GM21447 (cell line): ENCODE data around the gene NT5M.
"Not testable (repeated sequence)": the region's sequence is repeated elsewhere in the genome, so short reads cannot be mapped to it uniquely, and the experiment has no call there.

Experiments
- ATAC-seq: cut with Tn5 transposase; IDR thresholded peaks from one replicate; pipeline ENCODE4 v1.9.1; 2021; ENCODE audit not compliant: unreplicated experiment

Gene NT5M

DNA sequence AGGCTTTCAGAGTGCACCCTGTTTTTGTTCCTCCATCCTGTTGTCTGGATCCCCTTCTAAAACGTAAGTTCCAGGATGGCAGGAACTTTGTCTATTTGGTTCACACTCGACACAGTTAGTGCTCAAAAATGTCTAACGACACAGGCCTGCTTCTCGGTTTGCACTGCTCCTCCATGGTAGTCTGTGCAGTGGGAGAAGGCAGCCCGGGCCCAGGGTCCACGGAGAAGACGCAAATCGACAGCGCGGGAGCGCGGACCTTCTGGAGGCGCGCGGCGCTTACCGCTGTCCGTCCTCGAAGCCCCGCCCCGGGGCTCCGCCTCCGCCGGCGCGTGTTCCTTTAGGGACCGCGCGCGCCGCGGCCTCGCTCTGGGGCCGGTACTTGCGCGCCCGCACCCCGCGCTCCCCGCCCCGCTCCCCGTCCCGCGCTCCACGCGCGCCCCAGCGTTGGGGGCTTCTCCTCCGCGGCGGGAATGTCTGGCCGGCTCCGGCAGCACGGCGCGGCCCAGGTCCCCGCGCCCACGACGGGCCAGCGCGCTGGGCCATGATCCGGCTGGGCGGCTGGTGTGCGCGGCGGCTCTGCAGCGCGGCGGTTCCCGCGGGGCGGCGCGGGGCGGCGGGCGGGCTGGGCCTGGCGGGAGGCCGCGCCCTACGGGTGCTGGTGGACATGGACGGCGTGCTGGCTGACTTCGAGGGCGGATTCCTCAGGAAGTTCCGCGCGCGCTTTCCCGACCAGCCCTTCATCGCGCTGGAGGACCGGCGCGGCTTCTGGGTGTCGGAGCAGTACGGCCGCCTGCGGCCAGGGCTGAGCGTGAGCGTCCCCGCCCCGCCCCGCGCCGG lies at the start of gene NT5M:
NT5M (plus strand) TSS at position 364 of the 837 bp plus-strand sequence; CDS start at position 542, 178 bp downstream.
- ATAC-seq = peak; percentile 45

GRCh38 chr17:17253406-17253805 lies 49.8 kb upstream of the NT5M start:
- ATAC-seq = no peak

DNA sequence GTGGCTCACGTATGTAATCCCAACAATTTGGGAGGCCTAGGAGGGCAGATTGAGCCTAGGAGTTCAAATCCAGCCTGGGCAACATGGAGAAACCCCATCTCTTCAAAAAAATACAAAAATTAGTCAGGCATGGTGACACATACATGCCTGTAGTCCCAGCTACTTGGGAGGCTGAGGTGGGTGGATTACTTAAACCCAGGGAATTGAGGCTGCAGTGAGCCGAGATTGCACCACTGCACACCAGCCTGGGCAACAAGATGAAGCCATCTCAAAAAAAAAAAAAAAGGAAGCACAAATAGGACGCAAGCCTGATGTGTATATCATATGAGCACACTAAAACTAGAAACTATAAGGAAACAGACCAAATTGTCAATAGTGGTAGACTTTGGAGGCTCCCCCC lies 49.1 kb upstream of the NT5M start:
- ATAC-seq = no peak

GRCh38 chr17:17255689-17256088 lies 47.5 kb upstream of the NT5M start:
- not testable (repeated sequence) for ATAC-seq

- no peak for ATAC-seq
Observed at GRCh38 chr17:17256316-17256715, 46.9 kb upstream of the NT5M start.

- ATAC-seq = no peak
Observed at GRCh38 chr17:17258011-17258410, 45.2 kb upstream of the NT5M start.

- ATAC-seq = no peak
Observed at GRCh38 chr17:17258998-17259397, 44.2 kb upstream of the NT5M start.

DNA sequence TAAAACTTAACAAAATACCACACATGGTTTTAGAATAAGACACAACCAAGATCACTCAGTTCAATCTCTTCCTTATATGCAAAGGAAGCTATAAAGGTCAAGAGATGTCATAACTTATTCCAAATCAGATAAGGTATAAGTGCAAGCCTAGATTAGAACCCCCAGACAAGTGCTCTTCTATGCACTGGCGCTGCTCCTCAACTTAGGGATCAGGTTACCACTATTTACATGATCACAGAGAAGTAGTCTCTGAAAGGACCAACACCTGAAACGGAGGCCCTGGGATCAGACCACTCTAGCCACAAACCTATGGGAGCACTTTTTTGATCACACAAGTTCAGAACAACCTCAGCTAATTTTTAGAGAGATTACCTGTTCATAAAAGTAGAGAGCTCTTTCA lies 38.7 kb upstream of the NT5M start:
- ATAC-seq = no peak

GRCh38 chr17:17269926-17270773 lies 33.0 kb upstream of the NT5M start:
- no peak for ATAC-seq

DNA sequence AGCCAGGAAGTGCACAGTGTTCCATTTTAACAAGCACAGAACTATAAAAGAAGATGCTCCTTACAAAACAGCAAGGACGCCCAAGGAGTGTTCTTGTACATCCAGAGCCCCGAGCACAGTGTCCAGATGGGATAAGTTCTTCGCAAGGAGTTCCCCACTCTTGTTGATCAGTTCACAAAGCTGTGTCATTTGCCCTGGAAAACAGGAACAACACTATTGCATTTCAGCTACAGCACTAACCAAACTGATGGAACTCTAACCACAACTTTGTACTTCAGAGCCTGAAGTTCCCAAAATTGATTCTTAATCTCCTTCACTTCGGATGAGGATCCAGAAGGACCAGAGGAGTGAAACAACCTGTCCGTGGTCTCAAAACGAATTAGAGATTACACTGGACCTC lies 27.2 kb upstream of the NT5M start:
- ATAC-seq = no peak

GRCh38 chr17:17277431-17277830 lies 25.7 kb upstream of the NT5M start:
- not testable (repeated sequence) for ATAC-seq

- ATAC-seq = no peak
Observed at GRCh38 chr17:17279316-17279715, 23.9 kb upstream of the NT5M start.

GRCh38 chr17:17280613-17281549 lies 22.3 kb upstream of the NT5M start, which contains the start of gene COPS3:
Gene COPS3, minus strand, starts transcription at chr17:17281246. Its CDS starts 60 bp downstream, at chr17:17281186.
- peak; percentile 87 for ATAC-seq

DNA sequence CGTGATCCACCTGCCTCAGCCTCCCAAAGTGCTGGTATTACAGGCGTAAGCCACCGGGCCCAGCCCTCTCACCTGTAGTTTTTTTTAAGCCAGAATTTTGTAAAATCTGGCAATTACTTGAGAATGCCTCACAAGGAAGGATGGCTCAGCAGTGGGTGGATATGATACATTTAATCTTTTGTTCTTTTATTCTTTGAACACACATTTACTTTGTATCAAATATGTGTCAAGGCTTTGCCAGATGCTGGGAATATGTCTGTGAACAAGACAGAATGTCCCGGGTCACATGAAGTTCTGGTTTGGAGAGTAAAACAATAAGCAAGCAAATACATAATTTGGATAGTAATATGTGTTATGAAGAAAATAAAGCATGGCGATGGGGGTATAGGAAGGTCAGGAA lies 17.2 kb upstream of the NT5M start:
- no peak for ATAC-seq

- ATAC-seq = no peak
Observed at GRCh38 chr17:17289086-17289485, 14.1 kb upstream of the NT5M start.

- ATAC-seq = no peak
Observed at GRCh38 chr17:17289701-17290100, 13.5 kb upstream of the NT5M start.

DNA sequence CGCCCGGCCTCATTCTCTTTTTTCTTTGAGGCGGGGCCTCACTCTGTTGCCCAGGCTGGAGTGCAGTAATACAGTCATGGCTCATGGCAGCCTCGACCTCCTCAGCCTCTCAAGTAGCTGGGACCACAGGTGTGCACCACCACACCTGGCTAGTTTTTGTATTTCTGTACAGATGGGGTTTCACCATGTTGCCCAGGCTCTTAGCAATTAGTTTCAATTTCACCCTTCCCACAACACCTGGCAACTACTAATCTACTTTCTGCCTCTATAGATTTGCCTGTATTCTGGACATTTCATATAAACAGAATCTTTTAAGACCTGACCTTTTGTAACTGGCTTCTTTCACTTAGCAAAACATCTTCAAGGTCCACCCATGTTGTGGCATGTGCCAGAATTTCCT lies 8.0 kb upstream of the NT5M start:
- ATAC-seq = no peak

GRCh38 chr17:17297217-17297616 lies 6.0 kb upstream of the NT5M start:
- no peak for ATAC-seq

DNA sequence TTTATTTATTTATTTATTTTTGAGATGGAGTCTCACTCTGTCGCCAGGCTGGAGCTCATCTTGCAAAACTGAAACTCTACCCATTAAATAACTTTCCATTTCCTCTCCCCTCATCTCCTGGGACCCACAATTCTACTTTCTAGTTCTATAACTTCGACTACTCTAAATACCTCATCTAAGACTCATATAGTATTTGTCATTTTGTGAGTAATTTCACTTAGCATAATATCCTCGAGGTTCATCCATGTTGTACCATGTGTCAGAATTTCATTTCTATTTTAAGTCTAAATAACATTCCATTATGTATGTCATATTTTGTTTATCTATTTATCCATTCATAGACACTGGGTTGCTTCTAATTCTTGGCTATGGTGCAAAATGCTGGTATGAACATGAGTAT lies 5.1 kb upstream of the NT5M start:
- no peak for ATAC-seq

DNA sequence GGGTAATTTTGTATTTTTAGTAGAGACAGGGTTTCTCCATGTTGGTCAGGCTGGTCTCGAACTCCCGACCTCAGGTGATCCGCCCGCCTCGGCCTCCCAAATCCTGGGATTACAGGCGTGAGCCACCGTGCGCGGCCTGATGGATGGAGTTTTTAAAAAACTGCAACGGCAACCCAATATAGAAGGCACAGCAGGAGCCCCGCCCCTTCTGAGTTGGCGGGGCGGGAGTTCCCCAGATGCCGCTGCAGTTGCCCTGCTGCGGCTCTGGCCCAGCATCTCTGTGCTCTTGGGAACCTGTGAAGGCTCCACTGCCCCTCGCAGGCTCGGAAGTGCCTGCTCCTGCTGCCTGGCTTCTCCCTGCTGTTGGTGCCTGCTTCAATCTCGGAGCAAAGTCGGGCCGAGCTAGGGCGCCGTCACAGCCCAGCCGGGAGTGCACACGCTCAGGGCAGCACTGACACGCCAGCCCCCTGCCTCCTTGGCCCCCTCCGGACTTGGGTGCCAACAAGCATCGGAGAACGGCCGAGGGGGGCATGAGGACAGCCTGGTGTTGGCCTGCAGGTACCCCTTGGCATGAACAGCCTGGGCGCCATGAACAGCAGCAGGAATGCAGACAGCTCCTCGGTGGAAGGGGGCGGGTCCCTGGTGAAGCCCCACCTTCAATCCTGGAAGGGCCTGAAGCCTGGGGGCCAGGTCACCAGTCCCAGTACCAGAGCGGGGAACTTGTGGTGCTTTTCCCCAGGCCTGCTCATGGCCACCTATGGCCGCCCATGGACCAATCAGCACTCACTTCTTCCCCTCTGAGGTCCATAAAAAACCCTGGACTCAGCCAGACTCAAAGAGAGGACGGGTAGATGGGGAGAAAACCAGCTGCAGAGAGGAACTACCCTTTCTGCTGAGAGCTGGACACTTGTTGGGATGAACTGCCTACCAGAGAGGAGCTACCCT lies 2.3 kb upstream of the NT5M start:
- peak; percentile 28 for ATAC-seq
